HK-2 (cell line): ENCODE results near the gene ZDHHC14.
"Not testable (repeated sequence)": the region's sequence is repeated elsewhere in the genome, so short reads cannot be mapped to it uniquely, and the experiment has no call there.

ENCODE experiments used
- DNase-seq: peaks from one replicate; pipeline ENCODE4 v3.0.0-alpha.2; 2018; ENCODE audit not compliant: unreplicated experiment

The ZDHHC14 gene

GRCh38 chr6:157715728-157716164 lies 334.8 kb downstream of the ZDHHC14 start:
- no peak for DNase-seq

GRCh38 chr6:157716251-157716995 lies 335.4 kb downstream of the ZDHHC14 start:
- no peak for DNase-seq

- DNase-seq = no peak
Measured at GRCh38 chr6:157717340-157717748, 336.4 kb downstream of the ZDHHC14 start.

GRCh38 chr6:157718503-157719187 lies 337.7 kb downstream of the ZDHHC14 start:
- no peak for DNase-seq

GRCh38 chr6:157720964-157721363 lies 340.0 kb downstream of the ZDHHC14 start:
- DNase-seq = not testable (repeated sequence)

GRCh38 chr6:157721426-157721825 lies 340.4 kb downstream of the ZDHHC14 start:
- no peak for DNase-seq

- no peak for DNase-seq
Measured at GRCh38 chr6:157721830-157722229, 340.8 kb downstream of the ZDHHC14 start.

GRCh38 chr6:157723376-157723775 lies 342.4 kb downstream of the ZDHHC14 start:
- no peak for DNase-seq

GRCh38 chr6:157724138-157724820 lies 343.3 kb downstream of the ZDHHC14 start:
- DNase-seq = no peak

DNA sequence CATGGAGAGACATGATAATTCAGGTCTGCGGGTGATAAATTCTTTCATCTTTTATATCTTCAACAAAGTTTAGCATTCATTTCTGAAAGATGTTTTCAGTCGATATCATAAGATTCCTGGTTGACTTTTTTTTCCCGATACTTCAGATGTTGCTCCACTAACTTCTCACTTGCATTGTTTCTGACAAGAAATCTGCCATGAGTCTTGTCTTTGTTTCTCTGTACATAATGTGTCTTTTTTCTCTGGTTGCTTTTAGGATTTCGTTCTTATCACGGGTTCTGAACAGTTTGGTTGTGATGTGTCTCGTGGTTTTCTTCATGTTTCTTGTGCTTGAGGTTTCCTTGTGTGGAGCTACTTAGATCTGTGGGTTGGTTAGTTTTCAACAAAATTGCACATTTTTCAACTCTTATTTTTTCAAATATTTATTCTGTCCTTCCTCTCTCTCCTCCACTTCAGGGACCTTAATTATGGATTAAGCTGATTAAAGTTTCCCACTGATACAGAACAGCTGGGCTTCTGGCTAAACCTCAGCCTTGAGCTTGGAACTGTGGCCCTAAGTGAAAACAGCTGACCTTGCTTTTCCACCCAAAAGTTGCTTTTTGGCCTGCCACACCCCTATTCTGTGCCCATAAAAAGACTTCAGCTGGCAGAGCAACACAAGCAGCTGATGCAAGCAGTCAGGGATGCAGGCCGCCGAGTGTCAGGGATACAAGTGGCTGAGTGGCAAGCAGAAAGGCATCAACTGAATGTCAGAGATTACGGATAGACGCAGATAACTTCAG lies 344.2 kb downstream of the ZDHHC14 start:
- no peak for DNase-seq

DNA sequence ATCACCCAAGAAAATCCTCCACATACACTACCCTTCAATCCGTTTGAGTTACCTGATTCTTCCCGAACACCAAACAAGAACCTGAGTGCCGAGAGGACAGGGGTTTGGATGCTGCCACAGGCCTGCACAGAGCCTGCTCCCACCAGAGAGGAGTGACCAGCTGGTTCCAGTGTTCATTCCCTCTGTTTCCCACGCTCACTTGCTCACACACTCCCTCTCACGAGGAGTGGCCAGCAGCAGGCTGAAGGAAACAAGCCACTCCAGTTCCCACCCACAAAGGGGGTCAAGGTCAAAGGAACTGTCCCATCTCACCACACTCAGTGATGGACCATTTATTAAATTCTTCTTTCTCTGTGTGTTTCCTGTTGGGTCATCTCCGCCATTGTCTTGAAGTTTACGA lies 344.8 kb downstream of the ZDHHC14 start:
- DNase-seq = no peak

GRCh38 chr6:157726892-157727628 lies 346.1 kb downstream of the ZDHHC14 start:
- DNase-seq = no peak
